Globus pallidus (tissue), 1 donor: ENCODE measurements around the gene MYL6.

Experiments
- DNase-seq: peaks from one replicate; pipeline ENCODE4 v3.0.0-alpha.2; 2015; ENCODE audit warnings: low spot score

MYL6 gene

DNA sequence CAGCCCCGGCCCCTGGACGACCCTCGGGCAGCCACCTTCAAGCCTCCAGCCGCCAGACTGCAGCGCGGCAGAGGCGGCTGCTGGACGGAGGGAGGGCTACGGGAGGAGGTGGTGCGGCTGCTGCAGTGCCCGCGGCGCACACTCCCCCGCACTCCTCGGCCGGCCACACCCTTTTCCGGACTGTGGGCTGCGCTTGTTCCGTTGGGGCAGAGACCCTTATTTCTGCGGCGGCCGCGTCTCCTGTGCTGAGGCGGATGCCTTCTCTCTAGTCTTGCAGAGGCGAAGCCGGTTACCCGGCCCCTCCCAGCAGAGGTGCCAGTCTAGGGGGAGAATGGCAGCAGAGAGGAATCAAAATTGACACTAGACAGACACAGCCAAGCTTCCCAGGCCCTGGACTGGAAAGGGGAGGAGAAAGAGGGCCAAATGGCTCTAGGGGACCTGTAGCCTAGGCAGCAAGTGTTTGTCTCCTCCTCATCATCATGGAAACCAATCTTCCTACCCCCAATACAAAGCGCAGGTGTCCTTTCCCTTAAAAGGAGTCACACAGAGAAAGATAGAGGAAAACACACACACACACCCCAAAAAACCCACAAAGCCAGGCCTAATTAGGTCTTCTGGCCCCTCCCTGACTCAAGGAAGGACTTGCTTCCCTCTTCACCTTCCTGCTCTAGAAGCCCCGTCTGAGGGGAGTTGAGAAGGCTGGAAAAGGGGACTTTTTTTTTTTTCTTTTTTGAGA lies 28.8 kb upstream of the MYL6 start:
- DNase-seq = peak; percentile 10

DNA sequence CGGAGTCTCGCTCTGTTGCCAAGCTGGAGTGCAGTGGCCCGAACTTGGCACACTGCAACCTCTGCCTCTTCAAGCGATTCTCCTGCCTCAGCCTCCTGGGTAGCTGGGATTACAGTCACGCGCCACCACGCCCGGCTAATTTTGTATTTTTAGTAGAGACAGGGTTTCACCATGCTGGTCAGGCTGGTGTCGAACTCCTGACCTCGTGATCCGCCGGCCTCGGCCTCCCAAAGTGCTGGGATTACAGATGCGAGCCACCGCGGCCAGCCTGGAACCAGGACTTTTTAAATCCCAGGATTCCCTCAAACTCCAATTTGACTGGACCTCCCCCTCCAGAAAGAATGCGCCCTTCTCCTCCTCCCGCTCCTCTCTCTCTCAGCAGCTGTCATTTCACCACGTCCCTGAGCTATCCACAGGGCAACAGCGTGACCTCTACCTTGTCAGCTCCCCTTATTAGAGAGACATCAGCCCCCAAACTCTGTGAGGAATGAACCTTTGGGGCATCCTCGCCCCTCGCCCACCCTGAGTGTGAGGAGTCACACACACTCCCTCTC lies 28.1 kb upstream of the MYL6 start:
- no peak for DNase-seq

- DNase-seq = no peak
Observed at GRCh38 chr12:56130876-56131275, 27.3 kb upstream of the MYL6 start.

GRCh38 chr12:56134897-56135296 lies 23.3 kb upstream of the MYL6 start:
- DNase-seq = no peak

- no peak for DNase-seq
Observed at GRCh38 chr12:56137853-56138571, 20.1 kb upstream of the MYL6 start.

DNA sequence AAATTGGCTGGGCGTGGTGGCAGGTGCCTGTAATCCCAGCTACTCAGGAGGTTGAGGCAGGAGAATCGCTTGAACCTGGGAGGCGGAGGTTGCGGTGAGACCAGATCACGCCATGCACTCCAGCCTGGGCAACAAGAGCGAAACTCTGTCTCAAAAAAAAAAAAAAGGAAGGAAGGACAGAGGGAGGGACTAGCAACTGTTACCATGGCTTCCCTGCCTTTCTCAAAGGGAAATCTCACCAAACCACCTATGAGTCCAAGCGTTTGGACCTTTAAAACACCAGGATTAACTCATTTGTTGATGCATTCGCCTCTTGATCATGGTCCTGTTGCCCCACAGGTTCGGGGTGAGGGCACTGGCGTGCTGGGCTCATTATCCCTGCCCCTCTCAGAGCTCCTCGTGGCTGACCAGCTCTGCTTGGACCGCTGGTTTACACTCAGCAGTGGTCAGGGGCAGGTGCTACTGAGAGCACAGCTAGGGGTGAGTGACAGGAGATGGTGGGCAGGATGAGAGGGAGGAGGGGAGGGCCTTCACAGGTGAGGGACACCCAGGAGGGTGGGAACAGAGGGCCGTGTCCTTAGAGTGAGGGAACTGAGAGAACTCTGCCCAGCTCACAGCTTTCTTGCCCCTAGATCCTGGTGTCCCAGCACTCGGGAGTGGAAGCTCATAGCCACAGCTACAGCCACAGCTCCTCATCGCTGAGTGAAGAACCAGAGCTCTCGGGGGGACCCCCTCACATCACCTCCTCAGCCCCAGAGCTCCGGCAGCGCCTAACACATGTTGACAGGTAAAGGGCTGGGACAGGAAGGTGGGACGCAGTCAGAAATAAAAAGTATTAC lies 16.0 kb upstream of the MYL6 start:
- no peak for DNase-seq

DNA sequence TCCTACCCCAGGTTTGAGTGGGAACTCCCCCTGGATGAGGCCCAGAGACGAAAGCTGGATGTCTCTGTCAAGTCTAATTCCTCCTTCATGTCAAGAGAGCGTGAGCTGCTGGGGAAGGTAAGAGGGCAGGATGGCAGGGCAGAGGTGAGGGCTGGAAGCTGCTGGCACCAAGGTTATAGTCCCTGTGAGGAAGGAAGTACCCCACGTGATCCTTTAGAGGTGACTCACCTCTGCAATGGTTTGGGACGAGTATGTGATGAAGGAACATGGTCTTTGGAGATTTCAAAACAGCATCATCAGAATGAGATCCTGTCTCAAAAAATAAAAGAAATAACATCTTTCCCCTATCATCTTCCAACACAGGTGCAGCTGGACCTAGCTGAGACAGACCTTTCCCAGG lies 14.9 kb upstream of the MYL6 start:
- DNase-seq = no peak

DNA sequence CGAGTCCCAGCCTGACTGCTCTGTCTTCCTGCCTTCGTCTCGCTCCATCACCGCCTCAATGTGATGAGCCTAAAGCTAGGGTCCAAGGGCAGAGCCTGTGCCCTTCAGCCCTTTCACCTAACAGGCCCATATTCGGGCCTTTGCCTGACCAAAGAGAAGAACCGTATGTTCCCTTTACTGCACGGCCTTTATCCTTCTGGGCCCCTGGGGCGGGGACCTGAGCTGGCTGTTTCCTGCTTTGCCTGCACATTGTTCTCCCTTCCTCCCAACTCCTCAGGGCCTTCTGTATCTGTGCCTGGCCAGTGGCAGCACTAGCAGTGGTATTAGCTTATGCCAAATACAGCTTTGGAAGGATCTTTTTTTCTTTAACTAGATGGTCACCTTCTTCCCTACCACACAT lies 14.3 kb upstream of the MYL6 start:
- no peak for DNase-seq

- no peak for DNase-seq
Observed at GRCh38 chr12:56145217-56145616, 12.9 kb upstream of the MYL6 start.

DNA sequence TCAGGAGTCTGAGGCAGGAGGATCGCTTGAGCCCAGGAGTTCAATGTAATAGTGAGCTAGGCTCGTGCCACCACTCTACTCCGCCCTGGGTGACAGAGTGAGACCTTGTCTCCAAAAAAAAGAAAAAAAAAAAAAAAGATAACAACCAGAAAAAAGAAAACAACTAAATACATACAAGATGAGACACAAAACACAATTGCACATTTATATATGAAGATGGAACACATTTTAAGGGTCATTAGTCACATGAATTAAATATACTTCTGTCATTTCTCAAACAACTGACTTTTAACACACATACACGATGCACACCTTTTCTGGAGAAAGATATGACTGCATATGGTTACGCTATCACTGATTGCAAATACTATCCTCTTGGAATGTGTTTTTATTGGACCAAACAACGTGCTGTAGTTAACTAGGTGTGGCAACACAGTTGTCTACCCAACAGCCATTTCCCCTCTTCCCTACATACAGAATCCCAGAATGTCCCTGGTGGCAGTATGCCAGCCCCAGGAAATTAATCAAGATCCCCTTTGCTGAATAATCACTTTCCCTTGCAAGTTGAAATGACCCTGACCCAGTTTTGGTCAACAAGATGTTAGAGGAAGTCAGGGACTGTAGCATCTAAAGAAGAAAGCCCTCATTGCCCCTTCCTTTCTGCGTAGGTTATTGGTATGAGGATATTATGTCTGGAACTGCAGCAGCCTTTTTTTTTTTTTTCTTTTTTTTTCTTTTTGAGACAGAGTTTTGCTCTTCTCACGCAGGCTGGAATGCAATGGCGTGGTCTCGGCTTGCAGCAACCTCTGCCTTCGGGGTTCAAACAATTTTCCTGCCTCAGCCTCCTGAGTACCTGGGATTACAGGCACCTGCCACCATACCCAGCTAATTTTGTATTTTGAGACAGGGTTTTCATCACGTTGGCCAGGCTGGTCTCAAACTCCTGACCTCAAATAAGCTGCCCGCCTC lies 11.4 kb upstream of the MYL6 start:
- DNase-seq = no peak

GRCh38 chr12:56150563-56150962 lies 7.6 kb upstream of the MYL6 start:
- no peak for DNase-seq

DNA sequence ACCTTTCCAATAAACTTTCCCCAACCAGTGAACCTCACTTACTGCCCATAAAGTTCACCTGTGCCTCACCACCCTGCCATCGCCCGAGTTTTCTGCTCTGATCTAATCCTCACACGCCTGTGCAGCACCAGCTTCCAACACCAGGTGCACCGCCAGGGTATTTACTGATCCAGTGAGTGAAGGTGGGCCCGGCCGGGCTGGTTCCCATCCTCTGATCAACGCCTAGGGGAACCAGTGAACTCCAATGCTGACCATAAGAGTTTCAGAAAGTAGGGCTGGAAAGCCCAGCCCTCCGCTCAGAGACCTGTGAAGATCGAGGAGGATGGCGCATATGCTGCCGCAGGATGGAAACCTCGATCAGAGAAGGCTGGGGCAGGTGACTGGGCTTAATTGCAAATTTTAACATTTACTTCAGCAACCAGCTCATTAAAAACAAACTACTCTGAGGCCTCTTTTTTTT lies 6.5 kb upstream of the MYL6 start:
- DNase-seq = no peak

DNA sequence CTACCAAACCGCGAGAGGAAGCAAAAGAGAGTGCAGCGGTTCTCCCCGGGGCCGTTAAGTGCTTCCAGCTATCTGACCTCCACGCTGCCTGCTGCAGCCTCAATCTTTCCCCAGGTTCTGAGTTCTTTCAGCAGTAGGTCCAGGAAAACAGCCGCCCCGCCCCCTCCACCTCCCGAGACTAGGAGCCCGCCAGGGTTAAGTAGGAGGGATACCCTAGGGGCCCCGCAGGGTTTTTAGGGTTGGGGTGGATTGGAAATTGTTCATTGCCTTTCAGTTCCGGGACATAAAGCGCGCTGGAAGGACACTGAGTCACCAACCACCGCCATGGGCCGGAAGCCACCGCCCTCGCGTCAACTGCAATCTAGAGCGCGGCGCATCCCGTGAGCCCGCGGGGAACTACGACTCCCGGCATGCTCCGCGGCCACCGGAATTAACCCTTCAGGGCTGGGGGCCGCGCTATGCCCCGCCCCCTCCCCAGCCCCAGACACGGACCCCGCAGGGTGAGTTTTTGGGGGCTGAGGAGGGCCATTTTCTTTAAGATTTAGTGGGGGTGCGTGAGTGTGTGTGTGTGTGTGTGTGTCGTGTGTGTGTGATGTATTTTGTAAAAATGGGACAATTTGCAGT lies 5.9 kb upstream of the MYL6 start, which contains the start of gene MYL6B:
Gene MYL6B, plus strand, starts transcription at position 456 of the 624 bp plus-strand sequence. CDS start 1,332 bp downstream, outside the sequence.
- peak; percentile 88 for DNase-seq

DNA sequence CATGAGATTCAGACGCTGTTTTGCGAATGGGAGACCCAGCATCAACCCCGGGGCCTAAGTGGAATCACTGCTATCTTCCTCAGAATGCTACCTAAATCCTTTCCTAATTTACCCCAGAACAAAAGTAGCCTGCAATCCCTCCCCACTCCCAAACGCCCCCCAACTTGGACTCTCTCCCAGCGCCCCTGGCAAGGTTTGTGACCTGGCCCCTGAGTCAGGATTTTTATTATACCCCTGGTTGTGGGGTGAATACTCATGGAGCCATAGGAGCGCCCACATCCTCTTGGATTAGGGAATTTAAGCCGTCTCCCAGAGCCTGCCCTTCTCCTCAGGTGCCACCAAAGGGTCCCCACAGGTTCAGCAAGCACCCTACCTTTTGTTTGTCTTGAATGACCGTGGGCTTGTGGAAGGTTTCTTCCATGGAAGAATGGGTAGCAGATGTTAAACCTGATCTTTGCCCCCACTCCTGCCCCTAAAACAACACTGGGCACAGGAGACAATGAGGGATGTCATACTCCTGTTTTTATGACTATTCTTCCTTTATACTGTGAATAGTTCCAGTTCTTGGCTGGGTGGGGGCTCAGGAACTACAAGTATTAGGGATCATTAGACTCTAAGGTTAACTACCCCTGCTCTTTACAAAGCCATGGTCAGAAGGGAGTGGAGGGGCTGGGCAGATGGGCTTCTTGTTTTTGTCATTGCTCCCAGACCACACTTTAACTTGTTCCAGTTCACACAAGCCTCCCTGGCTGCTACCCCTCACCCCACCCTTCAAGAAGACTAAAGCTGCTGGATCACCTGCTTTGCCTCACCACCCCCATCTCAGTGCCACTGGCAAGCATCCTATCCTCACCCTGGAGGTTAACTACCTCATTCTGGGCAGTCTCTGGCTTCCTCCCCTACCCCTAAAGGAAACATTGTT lies 5.1 kb upstream of the MYL6 start:
- DNase-seq = no peak

- DNase-seq = no peak
Observed at GRCh38 chr12:56153678-56154065, 4.5 kb upstream of the MYL6 start.

GRCh38 chr12:56154246-56154771 lies 3.9 kb upstream of the MYL6 start:
- DNase-seq = no peak

GRCh38 chr12:56154818-56155217 lies 3.3 kb upstream of the MYL6 start:
- DNase-seq = no peak

DNA sequence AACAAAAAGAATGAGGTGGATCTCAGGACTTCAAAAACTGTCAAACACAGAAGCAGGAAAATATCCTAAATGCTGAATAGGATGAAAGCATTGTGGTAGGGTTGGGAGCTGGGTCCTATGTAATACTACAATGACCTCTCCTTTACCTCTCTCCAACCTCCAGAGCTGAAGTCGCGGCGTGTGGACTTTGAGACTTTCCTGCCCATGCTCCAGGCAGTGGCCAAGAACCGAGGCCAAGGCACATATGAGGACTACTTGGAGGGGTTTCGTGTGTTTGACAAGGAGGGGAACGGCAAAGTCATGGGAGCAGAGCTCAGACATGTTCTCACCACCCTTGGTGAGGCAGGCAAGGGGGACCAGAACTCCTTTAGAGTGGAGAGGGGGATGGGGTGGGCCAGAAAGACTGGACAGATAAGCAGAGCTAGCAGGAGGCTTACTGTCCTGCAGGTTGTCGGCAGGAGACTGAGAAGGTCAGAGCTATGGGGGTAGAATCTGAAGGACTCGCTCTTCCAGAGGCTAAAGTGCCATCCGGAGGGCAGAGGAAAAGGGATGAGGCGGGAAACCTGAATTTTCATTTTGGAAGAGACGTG lies 2.8 kb upstream of the MYL6 start:
- no peak for DNase-seq
